Measurements from ENCODE around the gene TM9SF2.

Gene TM9SF2

DNA sequence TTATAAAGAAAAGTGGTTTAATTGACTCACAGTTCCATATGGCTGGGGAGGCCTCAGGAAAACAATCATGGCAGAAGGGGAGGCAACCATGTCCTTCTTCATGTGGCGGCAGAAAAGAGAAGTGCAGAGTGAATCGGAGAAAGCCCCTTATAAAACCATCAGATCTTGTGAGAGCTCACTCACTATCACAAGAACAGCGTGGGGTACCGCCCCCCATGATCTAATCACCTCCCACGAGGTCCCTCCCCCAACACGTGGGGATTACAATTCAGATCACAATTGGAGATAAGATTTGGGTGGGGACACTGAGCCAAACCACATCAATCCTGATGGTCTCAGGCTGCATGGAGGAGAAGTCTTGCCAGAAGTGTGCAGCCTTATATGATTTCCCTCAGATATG lies 26.0 kb downstream of the TM9SF2 start:
- Mint-ChIP-seq H3K9me3 (no peaks in the 10 kb centered on the region), H3K36me3 (ENCODE audit: insufficient read depth) (peaks cover 66% of the 10 kb centered on the region), H3K27ac (peak overlapping the region; percentile 66 to 83), H3K4me1 (ENCODE audit: low read depth in 2 of 2) (peaks cover 38 to 44% of the 10 kb centered on the region in 2 donors), H3K27me3 (no peaks in the 10 kb centered on the region), H3K4me3 (no peak overlapping the region)
- ATAC-seq (replicated peaks) (no peak), DNase-seq (no peak)

DNA sequence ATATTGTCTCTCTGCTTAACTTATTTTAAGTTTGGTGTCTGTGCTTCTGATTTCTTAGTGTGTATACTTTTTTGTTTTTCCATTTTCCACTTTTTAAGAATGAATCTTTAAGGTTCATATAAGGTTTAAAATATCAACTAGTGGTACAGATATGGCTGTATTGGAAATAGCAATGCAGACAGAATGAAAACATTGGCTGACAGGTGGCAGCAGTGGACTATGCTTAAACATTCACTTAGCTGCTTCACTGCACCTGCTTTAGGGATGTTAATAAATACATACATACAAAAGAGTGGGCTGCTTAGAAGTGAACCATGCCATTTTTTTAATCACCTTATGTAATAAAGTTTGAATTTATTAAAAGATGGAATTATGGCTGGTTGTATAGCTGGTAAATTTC lies 27.3 kb downstream of the TM9SF2 start:
- ATAC-seq (replicated peaks): peak; percentile 58

GRCh38 chr13:99536023-99536422 lies 34.8 kb downstream of the TM9SF2 start:
- H3K36me3 Mint-ChIP-seq (ENCODE audit: insufficient read depth): peaks cover 55% of the 10 kb centered on the region
- H3K27me3 Mint-ChIP-seq: no peaks in the 10 kb centered on the region
- ATAC-seq (replicated peaks): no peak
- no peaks in the 10 kb centered on the region for H3K9me3 Mint-ChIP-seq
- no peak for DNase-seq
- peaks cover 5 to 6% of the 10 kb centered on the region in 2 donors for H3K4me1 Mint-ChIP-seq (ENCODE audit: low read depth in 2 of 2)
- H3K4me3 Mint-ChIP-seq: no peak overlapping the region
- peak overlapping the region in 1 of 2 donors; percentile 29 for H3K27ac Mint-ChIP-seq

More for the DNA sequence above, 27.3 kb downstream of the TM9SF2 start:
- Mint-ChIP-seq H3K4me3 (no peak overlapping the region), H3K36me3 (ENCODE audit: insufficient read depth) (peaks cover 54% of the 10 kb centered on the region), H3K27me3 (no peaks in the 10 kb centered on the region), H3K4me1 (ENCODE audit: low read depth in 2 of 2) (peaks cover 36 to 43% of the 10 kb centered on the region in 2 donors), H3K9me3 (no peaks in the 10 kb centered on the region), H3K27ac (peak overlapping the region in 1 of 2 donors; percentile 52)
- DNase-seq: peak in 1 of 3 experiments; percentile 33

DNA sequence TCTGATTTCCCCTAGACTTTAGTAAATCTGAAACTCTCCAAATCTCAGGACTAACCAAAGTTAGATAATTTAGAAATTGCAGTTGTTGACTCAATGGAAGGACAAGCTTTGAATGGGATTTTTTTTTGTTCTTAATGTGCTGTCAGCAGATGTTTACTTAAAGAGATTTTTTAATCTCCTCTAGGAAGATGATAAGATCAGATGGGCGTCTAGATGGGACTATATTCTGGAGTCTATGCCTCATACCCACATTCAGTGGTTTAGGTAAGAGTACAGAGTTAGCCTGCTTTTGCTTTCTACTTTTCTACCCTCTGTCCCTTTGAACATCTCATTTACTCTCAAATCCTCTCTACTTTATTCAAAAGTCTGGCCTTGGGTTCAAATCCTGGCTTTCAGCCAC lies 39.3 kb downstream of the TM9SF2 start:
- peaks cover 12 to 22% of the 10 kb centered on the region in 2 donors for H3K4me1 Mint-ChIP-seq (ENCODE audit: low read depth in 2 of 2)
- peak overlapping the region; percentile 30 to 68 for H3K27ac Mint-ChIP-seq
- H3K4me3 Mint-ChIP-seq: no peak overlapping the region
- H3K9me3 Mint-ChIP-seq: no peaks in the 10 kb centered on the region
- DNase-seq (no peak), ATAC-seq (replicated peaks) (no peak)
- peaks cover 76% of the 10 kb centered on the region for H3K36me3 Mint-ChIP-seq (ENCODE audit: insufficient read depth)
- no peaks in the 10 kb centered on the region for H3K27me3 Mint-ChIP-seq

GRCh38 chr13:99542788-99543406 lies 41.6 kb downstream of the TM9SF2 start:
- Mint-ChIP-seq H3K4me1 (ENCODE audit: low read depth in 2 of 2) (peaks cover 17 to 27% of the 10 kb centered on the region in 2 donors), H3K27ac (peak overlapping the region; percentile 90 to 91), H3K9me3 (no peaks in the 10 kb centered on the region), H3K4me3 (peak overlapping the region; percentile 54 to 72), H3K27me3 (no peaks in the 10 kb centered on the region), H3K36me3 (ENCODE audit: insufficient read depth) (peaks cover 84% of the 10 kb centered on the region)
- DNase-seq (peak in 1 of 3 experiments; percentile 6), ATAC-seq (replicated peaks) (peak; percentile 82)

- DNase-seq: no peak
- no peak overlapping the region for H3K4me3 Mint-ChIP-seq
These were observed 44.1 kb downstream of the TM9SF2 start for GRCh38 chr13:99545361-99545760.

GRCh38 chr13:99545979-99546378 lies 44.7 kb downstream of the TM9SF2 start:
- Mint-ChIP-seq H3K9me3 (no peaks in the 10 kb centered on the region), H3K36me3 (ENCODE audit: insufficient read depth) (peaks cover 80% of the 10 kb centered on the region), H3K4me3 (no peak overlapping the region), H3K27me3 (no peaks in the 10 kb centered on the region), H3K4me1 (ENCODE audit: low read depth in 2 of 2) (peaks cover 17 to 30% of the 10 kb centered on the region in 2 donors), H3K27ac (peak overlapping the region; percentile 37 to 73)
- no peak for DNase-seq
- no peak for ATAC-seq (replicated peaks)

More at GRCh38 chr13:99545361-99545760, 44.1 kb downstream of the TM9SF2 start:
- H3K27me3 Mint-ChIP-seq: no peaks in the 10 kb centered on the region
- H3K27ac Mint-ChIP-seq: peak overlapping the region; percentile 37 to 73
- H3K36me3 Mint-ChIP-seq (ENCODE audit: insufficient read depth): peaks cover 81% of the 10 kb centered on the region
- H3K9me3 Mint-ChIP-seq: no peaks in the 10 kb centered on the region
- peaks cover 17 to 33% of the 10 kb centered on the region in 2 donors for H3K4me1 Mint-ChIP-seq (ENCODE audit: low read depth in 2 of 2)
- ATAC-seq (replicated peaks): no peak

- H3K4me3 Mint-ChIP-seq: no peak overlapping the region
- DNase-seq (no peak), ATAC-seq (replicated peaks) (no peak)
- no peaks in the 10 kb centered on the region for H3K9me3 Mint-ChIP-seq
- H3K27me3 Mint-ChIP-seq: no peaks in the 10 kb centered on the region
- H3K27ac Mint-ChIP-seq: peak overlapping the region; percentile 37 to 73
- peaks cover 17 to 26% of the 10 kb centered on the region in 2 donors for H3K4me1 Mint-ChIP-seq (ENCODE audit: low read depth in 2 of 2)
- H3K36me3 Mint-ChIP-seq (ENCODE audit: insufficient read depth): peaks cover 78% of the 10 kb centered on the region
These were observed 45.6 kb downstream of the TM9SF2 start for GRCh38 chr13:99546878-99547277.

- ATAC-seq (replicated peaks) (peak; percentile 33), DNase-seq (no peak)
- peaks cover 8 to 14% of the 10 kb centered on the region in 2 donors for H3K4me1 Mint-ChIP-seq (ENCODE audit: low read depth in 2 of 2)
- H3K27me3 Mint-ChIP-seq: no peaks in the 10 kb centered on the region
- H3K9me3 Mint-ChIP-seq: no peaks in the 10 kb centered on the region
- H3K27ac Mint-ChIP-seq: peak overlapping the region; percentile 16 to 21
- peak overlapping the region in 1 of 2 donors; percentile 1 for H3K4me3 Mint-ChIP-seq
- peaks cover 79% of the 10 kb centered on the region for H3K36me3 Mint-ChIP-seq (ENCODE audit: insufficient read depth)
These were observed 47.2 kb downstream of the TM9SF2 start for GRCh38 chr13:99548448-99548847.

DNA sequence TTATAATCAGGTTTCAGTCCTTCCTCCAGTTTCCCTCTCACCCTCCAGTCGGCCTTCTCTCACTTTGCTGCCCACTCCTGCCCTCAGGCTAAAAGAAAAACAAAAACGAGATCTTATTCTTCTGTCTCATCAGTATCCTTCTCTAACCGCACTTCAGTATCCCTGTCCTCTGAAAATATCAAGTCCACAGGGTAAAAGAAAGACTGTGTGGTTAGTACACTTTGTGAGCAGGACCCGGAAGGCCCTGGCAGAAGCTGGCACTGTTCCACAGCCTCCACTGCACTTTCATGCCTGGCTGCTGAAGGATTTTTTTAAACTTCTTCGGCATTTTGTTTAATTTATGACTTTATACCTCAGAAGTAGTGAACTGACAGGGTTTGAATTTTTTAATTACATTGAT lies 51.8 kb downstream of the TM9SF2 start:
- peaks cover 4 to 7% of the 10 kb centered on the region in 2 donors for H3K4me1 Mint-ChIP-seq (ENCODE audit: low read depth in 2 of 2)
- peak overlapping the region; percentile 4 to 68 for H3K27ac Mint-ChIP-seq
- DNase-seq (no peak), ATAC-seq (replicated peaks) (no peak)
- H3K27me3 Mint-ChIP-seq: no peaks in the 10 kb centered on the region
- no peak overlapping the region for H3K4me3 Mint-ChIP-seq
- H3K9me3 Mint-ChIP-seq: no peaks in the 10 kb centered on the region
- peaks cover 70% of the 10 kb centered on the region for H3K36me3 Mint-ChIP-seq (ENCODE audit: insufficient read depth)

- Mint-ChIP-seq H3K9me3 (no peaks in the 10 kb centered on the region), H3K4me1 (ENCODE audit: low read depth in 2 of 2) (peaks cover 3 to 8% of the 10 kb centered on the region in 2 donors), H3K27me3 (no peaks in the 10 kb centered on the region), H3K27ac (peak overlapping the region; percentile 30 to 36), H3K4me3 (no peak overlapping the region), H3K36me3 (ENCODE audit: insufficient read depth) (peaks cover 69% of the 10 kb centered on the region)
- DNase-seq (no peak), ATAC-seq (replicated peaks) (no peak)
These were observed 53.9 kb downstream of the TM9SF2 start for GRCh38 chr13:99555149-99555548.

DNA sequence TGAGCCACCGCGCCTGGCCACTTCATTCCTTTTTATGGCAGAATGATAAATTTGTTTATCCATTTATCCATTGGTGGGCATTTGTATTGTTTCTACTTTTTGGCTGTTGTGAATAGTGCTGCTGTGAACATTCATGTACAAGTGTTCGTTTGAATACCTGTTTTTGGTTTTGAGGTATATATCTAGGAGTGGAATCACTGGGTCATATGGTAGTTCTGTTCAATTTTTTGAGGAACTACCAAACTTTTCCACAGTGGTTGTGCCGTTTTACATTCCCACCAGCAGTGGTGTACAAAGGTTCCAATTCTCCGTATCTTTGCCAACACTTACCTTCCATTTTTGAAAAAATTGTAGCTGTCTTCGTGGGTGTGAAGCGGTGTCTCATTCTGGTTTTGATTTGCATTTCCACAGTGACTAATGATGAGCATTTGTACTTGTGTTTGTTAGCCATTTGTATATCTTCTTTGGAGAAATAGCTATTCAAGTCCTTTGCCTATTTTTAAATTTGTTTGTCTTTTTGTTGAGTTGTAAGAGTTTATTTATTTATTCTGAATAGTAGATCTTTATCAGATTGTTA lies 55.7 kb downstream of the TM9SF2 start:
- Mint-ChIP-seq H3K36me3 (ENCODE audit: insufficient read depth) (peaks cover 69% of the 10 kb centered on the region), H3K27ac (peak overlapping the region; percentile 15 to 79), H3K4me3 (no peak overlapping the region), H3K4me1 (ENCODE audit: low read depth in 2 of 2) (peaks cover 3 to 8% of the 10 kb centered on the region in 2 donors), H3K9me3 (no peaks in the 10 kb centered on the region), H3K27me3 (no peaks in the 10 kb centered on the region)
- ATAC-seq (replicated peaks) (no peak), DNase-seq (no peak)

DNA sequence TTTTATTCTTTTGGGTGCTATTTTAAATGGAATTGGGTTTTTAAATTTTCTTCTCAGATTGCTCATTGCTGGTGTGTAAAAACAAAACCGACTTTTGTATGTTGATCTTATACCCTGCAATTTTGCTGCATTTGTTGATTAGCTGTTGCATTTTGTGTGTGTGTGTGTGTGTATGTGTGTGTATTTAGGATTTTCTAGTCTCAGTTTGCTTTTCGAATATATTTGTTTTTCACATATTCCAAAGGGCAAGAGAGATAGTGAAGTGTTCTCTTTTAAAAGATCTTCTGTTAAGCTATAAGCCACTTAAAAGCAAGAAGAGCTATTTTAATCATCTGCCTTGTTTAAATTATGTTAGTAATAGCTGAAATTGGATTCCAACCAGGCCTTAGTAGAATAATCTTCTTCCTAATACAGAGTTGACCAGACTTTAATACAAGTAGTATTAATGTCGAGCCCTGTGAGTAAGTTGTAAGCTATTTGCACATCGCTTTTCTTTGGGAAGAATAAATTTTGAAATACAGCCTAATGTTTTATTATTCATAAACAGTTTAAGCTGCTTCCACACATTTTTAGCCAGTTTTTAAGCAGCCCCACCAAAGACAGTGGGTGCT lies 57.4 kb downstream of the TM9SF2 start:
- Mint-ChIP-seq H3K27me3 (no peaks in the 10 kb centered on the region), H3K4me3 (no peak overlapping the region), H3K36me3 (ENCODE audit: insufficient read depth) (peaks cover 64% of the 10 kb centered on the region), H3K9me3 (no peaks in the 10 kb centered on the region), H3K27ac (no peak overlapping the region), H3K4me1 (ENCODE audit: low read depth in 2 of 2) (peaks cover 2 to 8% of the 10 kb centered on the region in 2 donors)
- DNase-seq (no peak), ATAC-seq (replicated peaks) (no peak)

DNA sequence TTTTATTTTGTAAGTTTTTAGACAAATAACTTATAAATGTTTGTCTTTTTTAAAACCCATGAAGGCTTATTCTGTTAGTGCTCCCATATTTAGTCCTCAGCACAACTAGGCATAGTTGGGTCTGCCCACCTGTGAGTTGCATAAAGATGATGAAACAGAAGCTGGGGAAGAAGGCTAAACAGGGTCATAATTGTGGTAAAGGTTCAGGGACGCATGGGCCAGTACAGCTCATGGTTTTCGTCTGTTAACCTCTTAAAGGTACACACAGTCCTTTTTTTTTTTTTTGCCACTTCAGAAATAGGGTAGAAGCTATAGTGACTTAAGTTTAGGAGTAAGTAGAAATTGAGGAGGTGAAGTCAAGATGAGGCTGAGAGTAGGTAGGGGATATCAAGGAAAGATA lies 58.3 kb downstream of the TM9SF2 start:
- peaks cover 2 to 8% of the 10 kb centered on the region in 2 donors for H3K4me1 Mint-ChIP-seq (ENCODE audit: low read depth in 2 of 2)
- no peak overlapping the region for H3K4me3 Mint-ChIP-seq
- ATAC-seq (replicated peaks) (no peak), DNase-seq (no peak)
- no peaks in the 10 kb centered on the region for H3K9me3 Mint-ChIP-seq
- H3K27ac Mint-ChIP-seq: no peak overlapping the region
- no peaks in the 10 kb centered on the region for H3K27me3 Mint-ChIP-seq
- peaks cover 60% of the 10 kb centered on the region for H3K36me3 Mint-ChIP-seq (ENCODE audit: insufficient read depth)

All from effector memory CD8-positive, alpha-beta T cell (primary cell).